ENCODE measurements around the gene NLGN4X. TPM values are rescaled to one million over a fixed set of nuclear protein-coding genes. Genes with fewer than 3 reads are reported as not detected.

Gene NLGN4X
- total RNA-seq, 1 experiment from 2014 or later, result not detected

DNA sequence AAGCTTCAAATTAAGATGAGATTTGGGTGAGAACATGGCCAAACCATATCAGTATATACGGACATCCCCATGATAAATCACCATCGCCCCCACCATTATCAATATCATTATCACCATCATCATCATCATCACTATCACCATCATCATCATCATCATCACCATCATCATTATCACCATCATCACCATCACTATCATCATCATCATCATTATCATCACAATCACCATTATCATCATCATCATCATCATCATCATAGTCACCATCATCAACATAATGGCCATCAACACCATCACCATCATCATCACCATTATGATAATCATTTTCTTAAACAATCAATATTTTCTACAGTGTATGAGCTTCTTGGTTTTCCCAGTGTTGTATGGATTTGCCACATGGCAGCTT lies 360.9 kb downstream of the NLGN4X start:
- DNase-seq (ENCODE audit: low read depth), result no peak

DNA sequence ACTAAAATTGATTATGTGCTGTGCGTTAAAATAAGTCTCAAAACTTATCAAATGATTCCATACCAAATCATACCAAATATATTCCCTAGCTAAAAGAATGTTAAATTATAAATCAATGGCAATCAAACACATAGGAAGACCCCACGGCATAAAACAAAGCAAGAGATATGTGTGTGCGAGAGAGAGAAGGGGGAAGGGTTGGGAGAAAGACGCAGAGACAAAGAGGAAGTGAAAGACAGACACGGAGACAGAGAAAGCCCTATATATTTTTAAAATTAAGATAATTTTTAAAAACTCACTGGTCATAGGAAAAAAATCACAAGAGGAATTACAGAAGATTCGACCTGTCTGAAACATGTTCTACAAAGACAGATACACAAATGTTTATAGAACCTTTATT lies 371.4 kb downstream of the NLGN4X start:
- DNase-seq (ENCODE audit: low read depth), result no peak

DNA sequence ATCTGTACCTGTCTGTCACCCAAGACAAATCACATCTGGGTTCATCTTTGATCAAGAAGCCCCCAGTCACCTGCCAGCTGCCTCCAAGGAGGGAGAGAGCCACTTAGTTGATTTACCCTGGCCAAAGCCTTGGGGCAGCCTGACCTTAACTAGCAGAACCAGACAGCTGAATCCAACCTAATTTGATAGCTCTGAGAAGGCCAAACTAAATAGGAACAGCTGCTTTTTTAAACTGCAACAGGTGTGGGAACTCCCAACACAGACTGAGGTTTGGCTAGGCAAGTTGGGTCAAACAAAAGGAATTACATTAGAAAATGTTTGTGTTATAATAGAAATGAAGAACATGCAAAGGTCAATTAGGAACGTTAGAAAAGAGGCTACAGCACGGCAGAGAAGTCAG lies 375.7 kb downstream of the NLGN4X start:
- no peak for DNase-seq (ENCODE audit: low read depth)

DNA sequence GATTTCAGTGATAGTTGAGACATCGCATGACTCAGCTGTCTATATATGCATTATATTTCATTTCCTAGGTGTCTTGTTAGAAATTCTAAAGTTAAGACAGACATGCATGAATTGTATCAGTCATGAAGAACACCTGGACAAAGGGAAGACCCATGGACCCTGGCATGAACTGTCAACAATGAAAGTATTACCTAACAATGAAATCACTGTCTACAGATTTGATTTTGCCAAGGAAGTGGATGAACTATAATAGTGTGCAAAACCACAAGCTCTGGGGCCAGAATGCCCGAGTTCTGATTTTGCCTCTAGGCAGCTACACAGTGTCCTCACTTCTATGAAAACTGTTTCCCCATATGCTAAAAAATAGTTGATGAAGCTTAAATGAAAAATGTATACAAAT lies 386.1 kb downstream of the NLGN4X start:
- DNase-seq (ENCODE audit: low read depth), result no peak

Data from RPMI7951 (cell line).